HEK293T (cell line): ENCODE results near the gene TENT4A.

Source experiments
- BHLHE40 ChIP-seq: fragments of 450-650 bp; IDR thresholded peaks from 2 replicates; pipeline ENCODE4 v1.6.1; 2016; ENCODE audit warnings: mild to moderate bottlenecking, moderate library complexity, borderline replicate concordance
- ELF4 ChIP-seq: fragments of 450-650 bp; IDR thresholded peaks from 2 replicates; pipeline ENCODE4 v1.6.1; 2017; ENCODE audit warnings: antibody characterized with exemption
- FOXK2 ChIP-seq: fragments of 450-650 bp; IDR thresholded peaks from 2 replicates; pipeline ENCODE4 v1.6.1; 2016; ENCODE audit warnings: mild to moderate bottlenecking
- FOXM1 ChIP-seq: fragments of 450-650 bp; IDR thresholded peaks from 2 replicates; pipeline ENCODE4 v1.6.1; 2017; ENCODE audit warnings: mild to moderate bottlenecking, borderline replicate concordance
- HDGF ChIP-seq: fragments of 450-650 bp; IDR thresholded peaks from 2 replicates; pipeline ENCODE4 v1.6.1; 2017; ENCODE audit warnings: antibody characterized with exemption, borderline replicate concordance
- L3MBTL2 ChIP-seq: fragments of 450-650 bp; conservative IDR thresholded peaks from 2 replicates; pipeline ENCODE4 v1.6.1; 2016; ENCODE audit warnings: mild to moderate bottlenecking
- LEF1 ChIP-seq: fragments of 450-650 bp; IDR thresholded peaks from 2 replicates; pipeline ENCODE4 v1.6.1; 2017; ENCODE audit warnings: mild to moderate bottlenecking, borderline replicate concordance
- NFRKB ChIP-seq: fragments of 450-650 bp; IDR thresholded peaks from 2 replicates; pipeline ENCODE4 v1.6.1; 2016; ENCODE audit warnings: mild to moderate bottlenecking, moderate library complexity
- SP1 ChIP-seq: fragments of 450-650 bp; IDR thresholded peaks from 2 replicates; pipeline ENCODE4 v1.6.1; 2017
- SUZ12 ChIP-seq: fragments of 450-650 bp; IDR thresholded peaks from 2 replicates; pipeline ENCODE4 v1.6.1; 2016; ENCODE audit warnings: mild to moderate bottlenecking
- TARDBP ChIP-seq: fragments of 450-650 bp; IDR thresholded peaks from 2 replicates; pipeline ENCODE4 v1.6.1; 2016
- ZNF384 ChIP-seq: fragments of 450-650 bp; IDR thresholded peaks from 2 replicates; pipeline ENCODE4 v1.6.1; 2016
- TF ChIP-seq, protein P1 (sequence below): fragments of 450-650 bp; IDR thresholded peaks from 2 replicates; pipeline ENCODE4 v1.6.1; 2016

DNA sequence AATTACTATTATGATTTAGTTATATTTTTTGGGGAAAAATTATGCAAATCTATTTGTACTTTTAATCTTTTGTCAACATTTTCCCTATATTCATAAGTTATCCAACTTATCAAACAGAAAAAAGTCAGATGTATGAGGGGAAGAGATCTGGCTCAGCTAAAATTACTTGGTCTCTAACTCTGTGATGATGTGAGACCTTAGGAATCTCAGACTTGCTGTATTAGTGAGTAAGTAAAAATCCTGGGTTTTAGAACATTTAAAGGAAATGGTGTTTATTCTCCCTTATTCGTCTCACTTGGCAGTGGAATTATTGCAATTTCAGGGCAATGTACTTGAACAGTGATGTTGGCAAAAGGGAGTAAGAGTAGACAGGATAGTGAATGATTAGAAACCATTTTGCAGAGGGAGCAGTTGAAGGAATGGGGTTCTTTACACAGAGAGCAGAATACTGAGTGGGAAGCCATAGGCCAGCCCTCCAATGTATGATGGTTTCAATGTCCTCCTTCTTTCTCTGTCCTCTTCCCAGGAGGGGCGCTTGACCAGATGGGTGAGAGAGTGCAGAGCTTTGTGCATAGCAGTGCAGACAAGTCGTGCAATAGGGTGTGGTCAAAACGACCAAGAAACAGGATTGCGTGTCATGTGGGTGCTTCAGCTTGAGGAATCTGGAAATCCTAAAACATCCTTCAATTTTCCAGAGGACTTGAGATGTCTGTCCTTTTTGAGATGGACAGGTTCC, 91.7 kb downstream of the TENT4A start:
- TF ChIP-seq FOXK2 (no peak), L3MBTL2 (no peak), BHLHE40 (no peak), ELF4 (no peak), HDGF (no peak), SP1 (no peak), ZNF384 (no peak), SUZ12 (no peak), FOXM1 (no peak), NFRKB (no peak), LEF1 (no peak), TARDBP (no peak)
- TF ChIP-seq, protein P1, sequence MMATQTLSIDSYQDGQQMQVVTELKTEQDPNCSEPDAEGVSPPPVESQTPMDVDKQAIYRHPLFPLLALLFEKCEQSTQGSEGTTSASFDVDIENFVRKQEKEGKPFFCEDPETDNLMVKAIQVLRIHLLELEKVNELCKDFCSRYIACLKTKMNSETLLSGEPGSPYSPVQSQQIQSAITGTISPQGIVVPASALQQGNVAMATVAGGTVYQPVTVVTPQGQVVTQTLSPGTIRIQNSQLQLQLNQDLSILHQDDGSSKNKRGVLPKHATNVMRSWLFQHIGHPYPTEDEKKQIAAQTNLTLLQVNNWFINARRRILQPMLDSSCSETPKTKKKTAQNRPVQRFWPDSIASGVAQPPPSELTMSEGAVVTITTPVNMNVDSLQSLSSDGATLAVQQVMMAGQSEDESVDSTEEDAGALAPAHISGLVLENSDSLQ, result no peak
